Fibroblast of peridontal ligament (primary cell): ENCODE measurements around the gene UGT2A3.
"Not testable (repeated sequence)": the region's sequence is repeated elsewhere in the genome, so short reads cannot be mapped to it uniquely, and the experiment has no call there.

Experiments used
- DNase-seq: peaks from one replicate; pipeline ENCODE4 v3.0.0-alpha.2; 2010; ENCODE audit errors: extremely low read depth

UGT2A3 gene

GRCh38 chr4:68951078-68951805 lies at the start of gene UGT2A3:
UGT2A3 (minus strand) TSS chr4:68951804; CDS start chr4:68951760, 44 bp downstream.
- DNase-seq, result no peak

- no peak for DNase-seq
Measured at GRCh38 chr4:68997040-68997439, 45.4 kb upstream of the UGT2A3 start.

GRCh38 chr4:68995292-68995691 lies 43.7 kb upstream of the UGT2A3 start:
- DNase-seq, result no peak

GRCh38 chr4:68987007-68987406 lies 35.4 kb upstream of the UGT2A3 start:
- DNase-seq, result no peak

GRCh38 chr4:68985442-68985841 lies 33.8 kb upstream of the UGT2A3 start:
- no peak for DNase-seq

- DNase-seq, result no peak
Measured at GRCh38 chr4:68984947-68985346, 33.3 kb upstream of the UGT2A3 start.

GRCh38 chr4:68963374-68963773 lies 11.8 kb upstream of the UGT2A3 start:
- no peak for DNase-seq

GRCh38 chr4:68962868-68963267 lies 11.3 kb upstream of the UGT2A3 start:
- no peak for DNase-seq

- no peak for DNase-seq
Measured at GRCh38 chr4:68960294-68961163, 8.9 kb upstream of the UGT2A3 start.

- DNase-seq, result not testable (repeated sequence)
Measured at GRCh38 chr4:68959085-68959484, 7.5 kb upstream of the UGT2A3 start.

GRCh38 chr4:68954126-68954525 lies 2.5 kb upstream of the UGT2A3 start:
- no peak for DNase-seq

- DNase-seq, result no peak
Measured at GRCh38 chr4:68953056-68953596, 1.5 kb upstream of the UGT2A3 start.

- DNase-seq, result no peak
Measured at GRCh38 chr4:68951806-68952585, 392 bp upstream of the UGT2A3 start.

- no peak for DNase-seq
Measured at GRCh38 chr4:68950033-68950432, 1.6 kb downstream of the UGT2A3 start.

GRCh38 chr4:68948985-68949384 lies 2.6 kb downstream of the UGT2A3 start:
- no peak for DNase-seq

GRCh38 chr4:68948044-68948743 lies 3.4 kb downstream of the UGT2A3 start:
- no peak for DNase-seq

- DNase-seq, result no peak
Measured at GRCh38 chr4:68929076-68929737, 22.4 kb downstream of the UGT2A3 start.

GRCh38 chr4:68927165-68927564 lies 24.4 kb downstream of the UGT2A3 start:
- DNase-seq, result no peak

- not testable (repeated sequence) for DNase-seq
Measured at GRCh38 chr4:68922202-68922601, 29.4 kb downstream of the UGT2A3 start.

GRCh38 chr4:68921051-68921450 lies 30.6 kb downstream of the UGT2A3 start:
- no peak for DNase-seq

- DNase-seq, result no peak
Measured at GRCh38 chr4:68917016-68917415, 34.6 kb downstream of the UGT2A3 start.
